ENCODE results near the gene ABCC11. TPM values are rescaled to one million over a fixed set of nuclear protein-coding genes. Genes with fewer than 3 reads are reported as not detected.

ABCC11 gene
- total and polyA plus RNA-seq, 2 of the 13 experiments (the other 11 are each of a cell fraction or from before 2014, with no cell fraction given): 1.0 to 1.4 TPM

- TF ChIP-seq ARID5B (CRISPR knock-in tag; IDR thresholded peaks at IDR 0.05) (peak; percentile 83), PPARG (CRISPR knock-in tag; conservative IDR thresholded peaks at IDR 0.05) (no peak; the same call in 1 of the 2 replicates), ZIK1 (CRISPR knock-in tag; IDR thresholded peaks at IDR 0.05; ENCODE audit: borderline replicate concordance, low read depth) (no peak), BORCS8-MEF2B (CRISPR knock-in tag; IDR thresholded peaks at IDR 0.05) (0 out of 2 replicates have a peak, but pooled peaks have one; percentile 41), ZNF484 (CRISPR knock-in tag; IDR thresholded peaks at IDR 0.05; ENCODE audit: borderline replicate concordance, low read depth) (no peak), ZNF414 (CRISPR knock-in tag; IDR thresholded peaks at IDR 0.05) (peak; percentile 70; the same call in 1 of the 2 replicates), MTF1 (CRISPR knock-in tag; IDR thresholded peaks at IDR 0.05) (no peak), MAF1 (CRISPR knock-in tag; IDR thresholded peaks at IDR 0.05; ENCODE audit: borderline replicate concordance) (no peak), BCL3 (CRISPR knock-in tag; IDR thresholded peaks at IDR 0.05) (no peak), CBX5 (CRISPR knock-in tag; IDR thresholded peaks at IDR 0.05; ENCODE audit: borderline replicate concordance) (peak; percentile 72; the same call in 1 of the 2 replicates), ARID3A (IDR thresholded peaks at IDR 0.05; ENCODE audit: low read depth, low read length) (no peak), HNF4A (CRISPR knock-in tag; IDR thresholded peaks at IDR 0.05) (peak; percentile 64), POGZ (CRISPR knock-in tag; IDR thresholded peaks at IDR 0.05) (peak; percentile 63), ZNF275 (CRISPR knock-in tag; IDR thresholded peaks at IDR 0.05; ENCODE audit: borderline replicate concordance) (no peak), PRPF4 (IDR thresholded peaks at IDR 0.05; ENCODE audit: low read depth, low read length, poor library complexity, severe bottlenecking) (no peak), MTF2 (CRISPR knock-in tag; IDR thresholded peaks at IDR 0.05; ENCODE audit: borderline replicate concordance) (peak; percentile 75; the same call in 1 of the 2 replicates), ZNF75D (CRISPR knock-in tag; IDR thresholded peaks at IDR 0.05; ENCODE audit: borderline replicate concordance) (no peak)
These were observed 82.2 kb downstream of the ABCC11 start (continued) for GRCh38 chr16:48164907-48165715.

Measured in HepG2 (cell line).